HG02981 (cell line): ENCODE measurements around the gene UNC119.

Source experiments
- ATAC-seq: cut with Tn5 transposase; IDR thresholded peaks from one replicate; pipeline ENCODE4 v1.9.1; 2021; ENCODE audit warnings: mild to moderate bottlenecking, moderate library complexity; ENCODE audit not compliant: unreplicated experiment

Gene UNC119

GRCh38 chr17:28573521-28573920 lies 21.1 kb upstream of the UNC119 start:
- no peak for ATAC-seq

- no peak for ATAC-seq
These were observed 20.6 kb upstream of the UNC119 start for GRCh38 chr17:28573040-28573380.

- ATAC-seq, result no peak
These were observed 20.0 kb upstream of the UNC119 start for GRCh38 chr17:28572259-28573039.

- peak; percentile 81 for ATAC-seq
These were observed 19.1 kb upstream of the UNC119 start, which contains the start of gene PIGS for GRCh38 chr17:28571361-28572122. Gene PIGS, minus strand, starts transcription at chr17:28571524. Its CDS starts 28 bp downstream, at chr17:28571496.

- ATAC-seq, result peak; percentile 24
These were observed 18.4 kb upstream of the UNC119 start for GRCh38 chr17:28570716-28571360.

GRCh38 chr17:28569446-28569845 lies 17.0 kb upstream of the UNC119 start:
- ATAC-seq, result no peak

GRCh38 chr17:28567604-28568003 lies 15.2 kb upstream of the UNC119 start:
- no peak for ATAC-seq

- ATAC-seq, result no peak
These were observed 11.1 kb upstream of the UNC119 start for GRCh38 chr17:28563475-28563874.

GRCh38 chr17:28555022-28555421 lies 2.6 kb upstream of the UNC119 start:
- no peak for ATAC-seq

- ATAC-seq, result no peak
These were observed 2.1 kb upstream of the UNC119 start for GRCh38 chr17:28554565-28554964.

GRCh38 chr17:28553000-28553505 lies 629 bp upstream of the UNC119 start:
- no peak for ATAC-seq

GRCh38 chr17:28551421-28552175 lies 826 bp downstream of the UNC119 start:
- ATAC-seq, result no peak

- ATAC-seq, result no peak
These were observed 1.6 kb downstream of the UNC119 start for GRCh38 chr17:28550858-28551257.

- no peak for ATAC-seq
These were observed 2.9 kb downstream of the UNC119 start for GRCh38 chr17:28549236-28550132.

- no peak for ATAC-seq
These were observed 3.9 kb downstream of the UNC119 start for GRCh38 chr17:28548417-28549130.

- no peak for ATAC-seq
These were observed 4.6 kb downstream of the UNC119 start for GRCh38 chr17:28547623-28548416.

- no peak for ATAC-seq
These were observed 5.3 kb downstream of the UNC119 start for GRCh38 chr17:28547096-28547622.

- ATAC-seq, result no peak
These were observed 6.5 kb downstream of the UNC119 start for GRCh38 chr17:28545787-28546415.
